ENCODE data around the gene MAEA. TPM values are rescaled to one million over a fixed set of nuclear protein-coding genes. Genes with fewer than 3 reads are reported as not detected.

The MAEA gene
- total and polyA plus RNA-seq, 4 donors: 20.9 to 33.9 (median 29.8) TPM

DNA sequence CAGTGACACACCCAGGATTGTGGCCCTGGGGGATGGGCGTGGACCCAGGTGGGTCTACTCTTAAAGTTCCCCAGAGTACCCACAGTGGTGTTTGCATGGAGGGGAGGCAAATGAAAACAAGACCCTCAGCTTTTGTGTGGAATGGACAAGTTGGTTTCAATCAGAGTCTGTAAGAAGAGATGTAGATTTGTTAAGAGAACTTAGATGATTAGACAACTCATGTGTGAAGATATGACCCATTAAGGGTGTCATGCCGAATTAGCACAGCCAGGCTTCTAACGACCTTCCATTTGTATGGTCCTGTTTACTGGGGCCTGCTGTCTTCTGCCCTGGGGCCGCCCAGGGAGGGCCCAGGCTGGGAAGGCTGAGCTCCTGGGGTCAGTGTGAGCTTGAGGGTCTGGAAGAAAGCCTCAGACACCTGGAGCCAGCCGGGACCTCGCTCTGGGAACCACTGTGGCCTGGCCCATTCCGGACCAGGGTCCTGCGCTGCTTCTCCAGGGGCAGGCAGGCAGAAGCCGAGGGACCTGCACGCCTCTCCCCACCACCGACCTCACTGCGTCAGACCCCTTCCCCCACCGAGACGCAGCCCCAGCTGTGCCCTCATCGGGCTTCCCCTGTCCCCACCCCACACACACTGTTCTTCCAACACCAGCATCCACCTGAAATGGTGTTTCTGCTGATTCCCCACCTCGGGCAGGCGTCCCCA is 77.7 kb downstream of the MAEA start:
- H3K27me3 ChIP-seq (ENCODE audit: control insufficient read depth in 4 of 4, insufficient read depth in 4 of 4, low read length in 3 of 4): no peaks in the 10 kb centered on the region
- no peak overlapping the region for H3K9ac ChIP-seq (ENCODE audit: low read depth in 1 of 2, low read length in 2 of 2)
- H3K27ac ChIP-seq (ENCODE audit: low read depth in 1 of 2, low read length in 2 of 2): no peak overlapping the region
- H3K9me3 ChIP-seq (ENCODE audit: control insufficient read depth in 4 of 4, low read length in 3 of 4): no peaks in the 10 kb centered on the region
- H3K36me3 ChIP-seq (ENCODE audit: control insufficient read depth in 4 of 4, insufficient read depth in 3 of 4, low read depth in 1 of 4, low read length in 3 of 4): peaks cover 0 to 6% (median 2%) of the 10 kb centered on the region in 4 donors
- DNase-seq (ENCODE audit: low spot score): no peak
- no peak for TF ChIP-seq RAD21 (IDR thresholded peaks at IDR 0.05)
- TF ChIP-seq, protein P1, sequence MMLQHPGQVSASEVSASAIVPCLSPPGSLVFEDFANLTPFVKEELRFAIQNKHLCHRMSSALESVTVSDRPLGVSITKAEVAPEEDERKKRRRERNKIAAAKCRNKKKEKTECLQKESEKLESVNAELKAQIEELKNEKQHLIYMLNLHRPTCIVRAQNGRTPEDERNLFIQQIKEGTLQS (IDR thresholded peaks at IDR 0.05): no peak
- TF ChIP-seq MAX (IDR thresholded peaks at IDR 0.05): no peak
- TF ChIP-seq HNF4G (IDR thresholded peaks at IDR 0.05): no peak
- TF ChIP-seq SP1 (IDR thresholded peaks at IDR 0.05): no peak
- no peak for TF ChIP-seq ZBTB33 (IDR thresholded peaks at IDR 0.05)
- TF ChIP-seq HNF4A (conservative IDR thresholded peaks at IDR 0.05): no peak
- TF ChIP-seq NR2F2 (IDR thresholded peaks at IDR 0.05): no peak
- no peak for TF ChIP-seq REST (IDR thresholded peaks at IDR 0.05)
- no peak for TF ChIP-seq FOXA2 (IDR thresholded peaks at IDR 0.05)
- TF ChIP-seq EGR1 (IDR thresholded peaks at IDR 0.05; ENCODE audit: low read depth in 2 of 2): no peak
- TF ChIP-seq FOXA1 (IDR thresholded peaks at IDR 0.05): no peak
- no peak for TF ChIP-seq TAF1 (conservative IDR thresholded peaks at IDR 0.05)
- TF ChIP-seq CTCF (IDR thresholded peaks at IDR 0.05; ENCODE audit: low read depth, low read length, missing input control): no peak
- peaks cover 6 to 22% (median 9%) of the 10 kb centered on the region in 4 donors for H3K4me1 ChIP-seq (ENCODE audit: control insufficient read depth in 4 of 4, insufficient read depth in 4 of 4, low read length in 3 of 4)
- 98% methylated on average over 17 of the region's 17 CpGs for WGBS
- no peak overlapping the region for H3K4me3 ChIP-seq (ENCODE audit: low read depth in 1 of 3, low read length in 3 of 3)

DNA sequence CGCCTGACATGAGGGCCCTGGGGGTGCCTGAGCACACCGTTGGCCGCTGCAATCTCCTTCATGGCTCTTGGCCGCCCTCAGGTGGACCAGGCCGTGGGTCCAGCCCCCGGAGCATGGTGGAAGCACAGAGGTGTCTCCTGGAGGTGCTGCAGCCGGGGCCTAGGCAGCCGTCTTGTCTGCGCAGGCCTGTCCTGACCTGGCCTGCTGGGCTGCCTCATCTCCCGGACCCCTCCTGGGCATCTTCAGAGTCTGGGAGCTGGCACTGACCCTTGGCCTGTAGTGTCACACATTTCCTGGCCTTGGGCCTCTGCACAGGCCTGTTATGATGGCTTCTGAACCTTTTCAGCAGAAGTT is 78.2 kb downstream of the MAEA start:
- H3K27ac ChIP-seq (ENCODE audit: low read depth in 1 of 2, low read length in 2 of 2): no peak overlapping the region
- WGBS: 97% methylated on average over 10 of the region's 10 CpGs
- peaks cover 0 to 6% (median 3%) of the 10 kb centered on the region in 4 donors for H3K36me3 ChIP-seq (ENCODE audit: control insufficient read depth in 4 of 4, insufficient read depth in 3 of 4, low read depth in 1 of 4, low read length in 3 of 4)
- H3K9me3 ChIP-seq (ENCODE audit: control insufficient read depth in 4 of 4, low read length in 3 of 4): no peaks in the 10 kb centered on the region
- no peak for DNase-seq (ENCODE audit: low spot score)
- no peak overlapping the region for H3K9ac ChIP-seq (ENCODE audit: low read depth in 1 of 2, low read length in 2 of 2)
- H3K27me3 ChIP-seq (ENCODE audit: control insufficient read depth in 4 of 4, insufficient read depth in 4 of 4, low read length in 3 of 4): no peaks in the 10 kb centered on the region
- H3K4me3 ChIP-seq (ENCODE audit: low read depth in 1 of 3, low read length in 3 of 3): no peak overlapping the region
- peaks cover 6 to 22% (median 9%) of the 10 kb centered on the region in 4 donors for H3K4me1 ChIP-seq (ENCODE audit: control insufficient read depth in 4 of 4, insufficient read depth in 4 of 4, low read length in 3 of 4)
- TF ChIP-seq FOXA2 (IDR thresholded peaks at IDR 0.05): no peak
- TF ChIP-seq EGR1 (IDR thresholded peaks at IDR 0.05; ENCODE audit: low read depth in 2 of 2): no peak
- TF ChIP-seq NR2F2 (IDR thresholded peaks at IDR 0.05): no peak
- TF ChIP-seq SP1 (IDR thresholded peaks at IDR 0.05): no peak
- no peak for TF ChIP-seq RAD21 (IDR thresholded peaks at IDR 0.05)
- no peak for TF ChIP-seq REST (IDR thresholded peaks at IDR 0.05)
- TF ChIP-seq JUND (IDR thresholded peaks at IDR 0.05): no peak
- TF ChIP-seq YY1 (IDR thresholded peaks at IDR 0.05): no peak
- TF ChIP-seq RXRA (IDR thresholded peaks at IDR 0.05): no peak
- TF ChIP-seq HNF4G (IDR thresholded peaks at IDR 0.05): no peak
- no peak for TF ChIP-seq CTCF (IDR thresholded peaks at IDR 0.05; ENCODE audit: low read depth, low read length, missing input control)
- no peak for TF ChIP-seq TAF1 (conservative IDR thresholded peaks at IDR 0.05)

All from liver (tissue), 9 donors.